ENCODE results near the gene IDI2. TPM values are rescaled to one million over a fixed set of nuclear protein-coding genes. Genes with fewer than 3 reads are reported as not detected.
A peak's percentile ranks its signal among the peaks of the same experiment; 100 is the strongest.
"Not testable (repeated sequence)": the region's sequence is repeated elsewhere in the genome, so short reads cannot be mapped to it uniquely, and the experiment has no call there.

Gene IDI2
- not detected in 2 replicates for total RNA-seq

GRCh38 chr10:1025683-1026082 lies at the start of gene IDI2:
TSS of gene IDI2 (minus strand) at chr10:1025859. CDS start at chr10:1024723, 1,136 bp downstream.
- DNase-seq (ENCODE audit: low read depth), result no peak
- no peak within 1 kb of the TSS for H3K4me3 ChIP-seq (ENCODE audit: low read depth, low read length)
- no peak for TF ChIP-seq CTCF (IDR thresholded peaks at IDR 0.05; ENCODE audit: insufficient read depth, low read depth, low read length)

- peak; percentile 13 for DNase-seq (ENCODE audit: low read depth)
- peak; percentile 22 for TF ChIP-seq CTCF (IDR thresholded peaks at IDR 0.05; ENCODE audit: insufficient read depth, low read depth, low read length)
- H3K4me3 ChIP-seq (ENCODE audit: low read depth, low read length), result no peak overlapping the region
Measured at GRCh38 chr10:1074748-1075308, 49.2 kb upstream of the IDI2 start.

- no peak for DNase-seq (ENCODE audit: low read depth)
- H3K4me3 ChIP-seq (ENCODE audit: low read depth, low read length), result no peak overlapping the region
- TF ChIP-seq CTCF (IDR thresholded peaks at IDR 0.05; ENCODE audit: insufficient read depth, low read depth, low read length), result no peak
Measured at GRCh38 chr10:1074052-1074747, 48.5 kb upstream of the IDI2 start.

GRCh38 chr10:1070919-1071318 lies 45.3 kb upstream of the IDI2 start:
- DNase-seq (ENCODE audit: low read depth), result peak; percentile 63
- TF ChIP-seq CTCF (IDR thresholded peaks at IDR 0.05; ENCODE audit: insufficient read depth, low read depth, low read length), result no peak
- no peak overlapping the region for H3K4me3 ChIP-seq (ENCODE audit: low read depth, low read length)

GRCh38 chr10:1068380-1069361 lies 43.0 kb upstream of the IDI2 start:
- DNase-seq (ENCODE audit: low read depth), result no peak
- no peak for TF ChIP-seq CTCF (IDR thresholded peaks at IDR 0.05; ENCODE audit: insufficient read depth, low read depth, low read length)
- H3K4me3 ChIP-seq (ENCODE audit: low read depth, low read length), result no peak overlapping the region

GRCh38 chr10:1066734-1067133 lies 41.1 kb upstream of the IDI2 start:
- not testable (repeated sequence) for H3K4me3 ChIP-seq (ENCODE audit: low read depth, low read length); DNase-seq (ENCODE audit: low read depth)

GRCh38 chr10:1064964-1065247 lies 39.2 kb upstream of the IDI2 start:
- TF ChIP-seq CTCF (IDR thresholded peaks at IDR 0.05; ENCODE audit: insufficient read depth, low read depth, low read length), result no peak
- no peak overlapping the region for H3K4me3 ChIP-seq (ENCODE audit: low read depth, low read length)
- no peak for DNase-seq (ENCODE audit: low read depth)

Data from fibroblast of villous mesenchyme (primary cell).